Activated T-helper 1 cell treated with Interleukin-2 at 50 U/mL for 16 hours (primary cell): ENCODE measurements around the gene HRH1.
"Not testable (repeated sequence)": the region's sequence is repeated elsewhere in the genome, so short reads cannot be mapped to it uniquely, and the experiment has no call there.

Source experiments
- DNase-seq: peaks from one replicate; pipeline ENCODE4 v3.0.0-alpha.2; 2020; ENCODE audit warnings: low read depth

The HRH1 gene

DNA sequence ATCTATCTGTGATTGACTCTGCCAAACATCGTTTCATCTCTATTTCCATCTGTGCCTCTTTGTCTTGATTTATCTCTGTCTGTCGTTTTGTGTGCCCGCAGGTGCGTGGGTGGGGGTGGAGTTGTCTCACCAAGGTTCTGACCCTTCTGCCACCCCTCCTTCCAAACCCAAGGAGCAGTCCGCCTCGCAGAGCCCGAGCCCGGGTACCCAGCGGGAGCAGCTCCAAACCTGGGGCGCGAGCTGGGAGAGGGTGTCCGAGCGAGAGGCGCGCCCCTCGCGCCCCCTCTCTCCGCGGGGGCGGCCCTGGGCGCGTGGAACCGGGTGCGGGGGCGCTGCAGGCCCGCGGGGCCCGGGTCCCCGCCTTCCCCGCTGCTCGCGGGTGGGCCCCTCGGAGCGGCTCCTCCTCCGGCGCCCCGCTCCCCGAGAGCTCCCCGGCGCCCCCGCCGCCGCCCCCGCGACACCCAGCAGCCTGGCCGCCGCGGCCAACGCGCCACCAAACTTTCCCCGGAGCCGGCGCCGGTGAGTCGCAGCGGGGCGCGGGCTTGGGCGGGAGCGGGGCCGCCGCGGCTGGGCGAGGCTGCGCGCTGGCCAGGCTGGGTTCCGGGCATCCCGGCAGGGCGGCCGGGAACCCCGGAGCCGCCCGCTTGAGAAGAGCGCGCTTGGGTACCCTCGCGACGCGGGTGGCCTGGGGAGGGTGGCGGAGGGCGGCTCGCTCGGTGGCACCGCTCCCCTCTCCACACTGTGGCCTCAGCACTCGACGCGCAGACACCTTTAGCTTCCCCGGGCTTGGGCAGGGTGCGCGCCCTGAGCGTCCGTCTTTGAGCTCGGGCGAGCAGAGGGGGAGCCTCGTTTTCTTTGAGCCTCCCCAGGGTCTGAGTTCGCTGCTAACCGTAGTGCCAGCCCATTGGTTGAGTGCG is at the start of gene HRH1:
Gene HRH1 (plus strand): TSS at position 458 of the 917 bp plus-strand sequence. CDS start 104,545 bp downstream, outside the sequence.
- DNase-seq, result no peak

GRCh38 chr3:11113316-11113715 is 41.0 kb upstream of the HRH1 start:
- not testable (repeated sequence) for DNase-seq

GRCh38 chr3:11115548-11115947 is 38.7 kb upstream of the HRH1 start:
- no peak for DNase-seq

- DNase-seq, result no peak
Measured at GRCh38 chr3:11116336-11117059, 37.8 kb upstream of the HRH1 start.

DNA sequence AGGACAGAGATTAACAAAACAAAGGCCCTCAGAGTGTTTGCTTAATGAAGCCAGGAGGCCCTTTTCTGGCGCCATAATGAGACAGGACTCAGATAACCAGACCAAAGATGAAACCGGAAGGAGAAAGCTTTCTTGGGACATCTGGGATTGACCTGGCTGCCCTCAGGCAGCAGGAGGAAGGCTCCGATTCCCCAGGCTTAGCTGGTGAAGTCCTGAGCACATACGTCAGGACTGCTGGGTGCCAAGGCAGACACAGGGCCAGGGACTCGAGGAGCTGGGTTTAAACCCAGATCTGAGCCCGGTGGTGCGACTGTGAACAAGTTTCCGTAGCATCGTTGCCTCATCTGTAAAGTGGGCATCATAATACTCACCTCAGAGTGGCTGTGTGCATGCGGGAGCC is 36.7 kb upstream of the HRH1 start:
- DNase-seq, result no peak

- no peak for DNase-seq
Measured at GRCh38 chr3:11118181-11118682, 36.1 kb upstream of the HRH1 start.

DNA sequence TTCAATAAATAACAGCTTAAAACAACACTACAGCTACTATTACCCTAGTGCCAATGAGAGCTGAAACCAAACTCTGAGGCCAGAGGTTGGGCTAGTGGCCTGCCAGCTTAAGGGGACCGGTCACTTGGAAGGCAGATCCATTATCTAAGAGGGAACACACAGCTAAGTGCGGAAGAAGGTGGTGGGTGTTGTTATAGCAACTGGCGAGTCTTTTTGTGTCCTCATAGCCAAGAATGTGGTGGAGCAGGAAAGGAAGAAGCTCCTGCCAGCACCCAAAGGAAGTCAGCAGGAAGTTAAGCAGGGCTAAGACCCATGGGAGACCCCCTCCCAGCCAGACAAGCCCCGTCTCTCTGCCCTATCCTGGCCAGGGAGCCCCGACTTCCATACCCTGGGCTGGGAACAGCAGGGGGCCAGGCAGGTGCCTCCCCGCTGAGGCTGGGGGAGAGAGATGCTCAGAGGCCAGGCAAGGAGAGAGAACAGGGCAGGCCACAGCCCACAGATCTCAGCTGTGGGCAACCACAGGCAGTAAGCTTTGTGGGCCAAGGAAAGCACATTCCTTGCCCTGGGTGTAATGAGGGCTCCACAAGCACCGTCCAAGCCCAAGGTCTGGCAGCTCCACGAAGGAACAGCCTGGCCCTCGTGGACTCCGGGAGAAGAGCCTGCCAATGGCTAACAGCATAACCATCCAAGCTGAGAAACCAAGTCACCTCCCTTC is 34.0 kb upstream of the HRH1 start:
- DNase-seq, result no peak

- no peak for DNase-seq
Measured at GRCh38 chr3:11126653-11127052, 27.6 kb upstream of the HRH1 start.

GRCh38 chr3:11128682-11129632 is 25.3 kb upstream of the HRH1 start:
- no peak for DNase-seq

DNA sequence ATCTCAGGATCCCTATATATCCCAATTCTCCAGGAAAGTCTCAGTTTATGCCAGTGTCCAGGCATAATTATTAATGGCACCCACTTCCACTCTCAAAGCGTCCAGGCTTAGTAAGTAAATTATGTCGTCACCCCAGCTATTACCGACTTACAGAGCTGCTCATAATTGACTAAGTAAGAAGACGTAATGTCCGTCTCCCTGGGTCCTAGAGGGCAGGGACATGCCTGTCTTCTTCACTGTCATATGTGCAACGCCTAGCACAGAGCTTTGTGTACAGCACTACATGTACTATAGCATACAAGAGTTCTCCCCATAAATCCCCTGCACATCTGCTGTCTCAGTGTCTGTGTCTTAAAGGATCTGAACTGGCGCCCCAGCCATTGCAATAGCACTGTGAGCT is 23.9 kb upstream of the HRH1 start:
- no peak for DNase-seq

DNA sequence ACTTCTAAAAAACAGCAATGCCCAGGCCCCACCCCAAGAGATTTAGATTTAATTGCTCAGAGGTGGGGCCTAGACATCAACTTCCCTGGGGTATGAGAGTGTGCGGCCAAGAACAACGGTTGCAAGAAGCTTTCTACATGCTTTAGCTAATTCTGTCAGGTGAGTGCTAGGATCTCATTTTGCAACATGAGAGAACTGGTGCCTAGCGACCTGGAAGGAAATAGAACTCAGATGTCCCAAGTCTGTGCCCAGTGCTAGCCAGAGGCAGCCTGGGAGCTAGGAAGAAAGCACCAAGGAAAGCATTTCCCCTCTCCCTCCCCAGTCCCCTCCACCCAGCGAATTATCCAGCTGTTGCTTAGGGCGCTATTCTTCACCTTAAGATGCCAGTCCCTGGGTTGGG is 22.9 kb upstream of the HRH1 start:
- DNase-seq, result no peak

GRCh38 chr3:11131886-11132285 is 22.4 kb upstream of the HRH1 start:
- not testable (repeated sequence) for DNase-seq

- no peak for DNase-seq
Measured at GRCh38 chr3:11132861-11133260, 21.4 kb upstream of the HRH1 start.

DNA sequence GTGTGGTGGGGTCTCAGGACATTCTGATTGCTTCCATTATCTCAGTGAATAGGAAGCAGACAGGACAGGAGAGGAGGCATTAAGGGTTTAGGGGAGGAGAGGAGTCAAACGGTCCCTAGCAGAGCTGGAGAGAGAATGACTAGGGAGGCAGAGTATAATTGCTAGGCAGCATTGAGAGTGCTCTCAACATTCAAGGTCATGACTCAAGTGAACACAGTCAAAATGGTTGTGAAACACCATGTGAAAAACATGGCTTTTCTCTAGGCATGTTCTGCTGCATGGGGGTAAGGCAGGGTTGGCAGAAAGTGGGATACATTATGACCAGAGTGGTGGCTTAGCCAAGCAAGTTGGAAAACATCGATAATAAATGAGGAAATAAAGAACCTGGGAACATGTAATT is 19.5 kb upstream of the HRH1 start:
- no peak for DNase-seq

- DNase-seq, result no peak
Measured at GRCh38 chr3:11136116-11136515, 18.2 kb upstream of the HRH1 start.

- DNase-seq, result no peak
Measured at GRCh38 chr3:11136830-11137626, 17.3 kb upstream of the HRH1 start.

- no peak for DNase-seq
Measured at GRCh38 chr3:11137627-11137959, 16.7 kb upstream of the HRH1 start.

GRCh38 chr3:11138371-11138770 is 15.9 kb upstream of the HRH1 start:
- DNase-seq, result no peak

DNA sequence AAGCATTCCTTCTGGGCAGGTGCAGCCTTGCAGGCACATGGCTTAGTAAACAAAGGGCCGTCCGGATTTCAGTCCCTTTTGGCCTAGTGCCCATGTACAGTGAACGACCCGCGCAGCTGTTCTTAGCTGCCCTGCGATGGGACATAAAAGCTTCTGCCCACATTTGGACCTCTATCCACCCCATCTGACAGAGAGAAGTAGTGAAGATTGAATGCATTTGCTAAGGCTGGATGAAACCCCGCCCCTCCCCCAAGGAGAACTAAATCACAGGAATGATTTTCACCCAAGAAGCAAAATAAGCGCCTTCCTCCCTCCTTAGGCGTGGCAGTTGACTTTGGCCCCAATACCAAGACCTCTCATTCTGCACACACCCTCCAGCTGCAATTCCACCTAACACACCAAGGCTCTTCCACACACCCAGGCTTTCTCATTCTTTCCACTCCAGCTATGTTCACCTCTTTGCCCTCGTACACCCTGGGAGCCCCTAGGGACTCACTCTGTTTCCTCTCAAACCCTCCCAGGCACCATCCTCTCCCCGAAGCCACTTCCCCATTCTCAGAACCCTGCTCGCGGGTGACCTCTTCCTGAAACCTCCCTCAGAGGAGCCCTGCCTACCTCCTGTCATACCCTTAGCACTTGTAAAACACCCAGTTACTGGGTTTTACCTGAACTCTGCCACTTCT is 14.1 kb upstream of the HRH1 start:
- no peak for DNase-seq

GRCh38 chr3:11140713-11141104 is 13.6 kb upstream of the HRH1 start:
- no peak for DNase-seq
